ENCODE measurements around the gene ARHGEF26.
"Not testable (repeated sequence)": the region's sequence is repeated elsewhere in the genome, so short reads cannot be mapped to it uniquely, and the experiment has no call there.

GRCh38 chr3:154087756-154088480, 33.3 kb upstream of the ARHGEF26 start:
- not testable (repeated sequence) for TF ChIP-seq CTCF (IDR thresholded peaks at IDR 0.05; ENCODE audit: low read depth, low read length); MYC (IDR thresholded peaks at IDR 0.05; ENCODE audit: low read depth, low read length); POLR2A (IDR thresholded peaks at IDR 0.05; ENCODE audit: extremely low read depth, insufficient read length)
